ENCODE measurements around the gene PREX1.
A peak's percentile ranks its signal among the peaks of the same experiment; 100 is the strongest.

Gene PREX1

GRCh38 chr20:48831718-48832404, 4.1 kb upstream of the PREX1 start:
- Histone ChIP-seq H3K27ac (peak overlapping the region; percentile 28 to 40), H3K36me3 (no peaks in the 10 kb centered on the region), H3K27me3 (no peaks in the 10 kb centered on the region), H3K4me1 (peaks cover 0 to 25% (median 17%) of the 10 kb centered on the region in 4 donors), H3K9me3 (no peaks in the 10 kb centered on the region), H3K4me3 (no peak overlapping the region)
- TF ChIP-seq, protein P1, sequence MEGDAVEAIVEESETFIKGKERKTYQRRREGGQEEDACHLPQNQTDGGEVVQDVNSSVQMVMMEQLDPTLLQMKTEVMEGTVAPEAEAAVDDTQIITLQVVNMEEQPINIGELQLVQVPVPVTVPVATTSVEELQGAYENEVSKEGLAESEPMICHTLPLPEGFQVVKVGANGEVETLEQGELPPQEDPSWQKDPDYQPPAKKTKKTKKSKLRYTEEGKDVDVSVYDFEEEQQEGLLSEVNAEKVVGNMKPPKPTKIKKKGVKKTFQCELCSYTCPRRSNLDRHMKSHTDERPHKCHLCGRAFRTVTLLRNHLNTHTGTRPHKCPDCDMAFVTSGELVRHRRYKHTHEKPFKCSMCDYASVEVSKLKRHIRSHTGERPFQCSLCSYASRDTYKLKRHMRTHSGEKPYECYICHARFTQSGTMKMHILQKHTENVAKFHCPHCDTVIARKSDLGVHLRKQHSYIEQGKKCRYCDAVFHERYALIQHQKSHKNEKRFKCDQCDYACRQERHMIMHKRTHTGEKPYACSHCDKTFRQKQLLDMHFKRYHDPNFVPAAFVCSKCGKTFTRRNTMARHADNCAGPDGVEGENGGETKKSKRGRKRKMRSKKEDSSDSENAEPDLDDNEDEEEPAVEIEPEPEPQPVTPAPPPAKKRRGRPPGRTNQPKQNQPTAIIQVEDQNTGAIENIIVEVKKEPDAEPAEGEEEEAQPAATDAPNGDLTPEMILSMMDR (IDR thresholded peaks at IDR 0.05), result no peak
- intact Hi-C loops (cut with DNase I; ENCODE audit: low total_unique reads), result loop anchor here (10.0 kb wide), 1 partner anchor 63 kb away; no protein-coding TSS in a partner anchor
- peak; percentile 62 to 82 for DNase-seq

GRCh38 chr20:48830826-48831318, 3.1 kb upstream of the PREX1 start:
- DNase-seq, result no peak
- TF ChIP-seq, protein P1 (IDR thresholded peaks at IDR 0.05), result no peak

GRCh38 chr20:48829940-48830339, 2.1 kb upstream of the PREX1 start:
- Histone ChIP-seq H3K36me3 (no peaks in the 10 kb centered on the region), H3K27me3 (no peaks in the 10 kb centered on the region), H3K4me1 (peaks cover 0 to 43% (median 27%) of the 10 kb centered on the region in 4 donors), H3K4me3 (no peak overlapping the region), H3K27ac (no peak overlapping the region), H3K9me3 (no peaks in the 10 kb centered on the region)
- intact Hi-C loops (cut with DNase I; ENCODE audit: low total_unique reads), result loop anchor here (5.0 to 10.0 kb wide), 2 partner anchors 65 to 103 kb away; no protein-coding TSS in a partner anchor
- DNase-seq, result no peak
- TF ChIP-seq, protein P1 (IDR thresholded peaks at IDR 0.05), result no peak

More at GRCh38 chr20:48830826-48831318, 3.1 kb upstream of the PREX1 start:
- H3K9me3 ChIP-seq, result no peaks in the 10 kb centered on the region
- no peaks in the 10 kb centered on the region for H3K36me3 ChIP-seq
- no peak overlapping the region for H3K27ac ChIP-seq
- intact Hi-C loops (cut with DNase I; ENCODE audit: low total_unique reads), result loop anchor here (10.0 kb wide), 1 partner anchor 64 kb away; no protein-coding TSS in a partner anchor
- no peak overlapping the region for H3K4me3 ChIP-seq
- H3K4me1 ChIP-seq, result peaks cover 0 to 33% (median 23%) of the 10 kb centered on the region in 4 donors
- H3K27me3 ChIP-seq, result no peaks in the 10 kb centered on the region

- intact Hi-C loops (cut with DNase I; ENCODE audit: low total_unique reads), result loop anchor here (5.0 kb wide), 1 partner anchor 102 kb away; no protein-coding TSS in a partner anchor
Observed at GRCh38 chr20:48828734-48829460, 1.1 kb upstream of the PREX1 start.

More at GRCh38 chr20:48828734-48829460, 1.1 kb upstream of the PREX1 start:
- DNase-seq, result no peak
- H3K9me3 ChIP-seq, result no peaks in the 10 kb centered on the region
- H3K36me3 ChIP-seq, result no peaks in the 10 kb centered on the region
- H3K4me3 ChIP-seq, result peak overlapping the region; percentile 67 to 85
- peak overlapping the region; percentile 57 to 71 for H3K27ac ChIP-seq
- peaks cover 0 to 53% (median 28%) of the 10 kb centered on the region in 4 donors for H3K4me1 ChIP-seq
- TF ChIP-seq, protein P1 (IDR thresholded peaks at IDR 0.05), result no peak
- H3K27me3 ChIP-seq, result no peaks in the 10 kb centered on the region
